ENCODE data around the gene MTCL3.
A peak's percentile ranks its signal among the peaks of the same experiment; 100 is the strongest.

MTCL3 gene

DNA sequence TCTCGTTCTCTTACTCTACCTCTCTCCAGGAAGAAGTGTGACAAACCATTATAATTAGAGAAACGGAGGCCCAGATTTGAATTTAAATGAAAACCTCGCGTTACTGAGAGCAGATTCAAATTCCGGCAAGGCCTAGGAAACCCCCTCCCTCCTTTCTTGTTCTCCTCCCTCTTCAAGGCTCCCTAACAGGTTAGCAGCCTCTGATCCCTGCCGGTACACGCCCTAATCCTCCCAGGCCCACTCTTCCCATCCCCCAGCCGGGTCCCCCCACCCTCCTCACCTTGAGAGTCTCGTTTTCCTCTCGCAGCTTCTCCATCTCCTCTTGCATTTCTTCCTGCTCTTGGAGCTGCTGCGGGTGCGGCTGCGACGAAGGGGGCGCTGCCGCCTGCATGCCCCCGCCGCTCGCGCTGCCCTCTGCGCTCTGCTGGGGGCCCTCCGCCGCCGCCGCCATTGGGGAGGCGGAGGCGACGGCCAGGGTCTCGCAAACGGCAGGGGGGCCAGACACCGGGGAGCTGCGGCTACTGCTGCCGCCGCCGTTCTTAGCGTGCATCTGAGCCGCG, 3.8 kb downstream of the MTCL3 start:
- TF ChIP-seq ZFX (IDR thresholded peaks at IDR 0.05; ENCODE audit: borderline replicate concordance) = no peak
- TF ChIP-seq, protein P1, sequence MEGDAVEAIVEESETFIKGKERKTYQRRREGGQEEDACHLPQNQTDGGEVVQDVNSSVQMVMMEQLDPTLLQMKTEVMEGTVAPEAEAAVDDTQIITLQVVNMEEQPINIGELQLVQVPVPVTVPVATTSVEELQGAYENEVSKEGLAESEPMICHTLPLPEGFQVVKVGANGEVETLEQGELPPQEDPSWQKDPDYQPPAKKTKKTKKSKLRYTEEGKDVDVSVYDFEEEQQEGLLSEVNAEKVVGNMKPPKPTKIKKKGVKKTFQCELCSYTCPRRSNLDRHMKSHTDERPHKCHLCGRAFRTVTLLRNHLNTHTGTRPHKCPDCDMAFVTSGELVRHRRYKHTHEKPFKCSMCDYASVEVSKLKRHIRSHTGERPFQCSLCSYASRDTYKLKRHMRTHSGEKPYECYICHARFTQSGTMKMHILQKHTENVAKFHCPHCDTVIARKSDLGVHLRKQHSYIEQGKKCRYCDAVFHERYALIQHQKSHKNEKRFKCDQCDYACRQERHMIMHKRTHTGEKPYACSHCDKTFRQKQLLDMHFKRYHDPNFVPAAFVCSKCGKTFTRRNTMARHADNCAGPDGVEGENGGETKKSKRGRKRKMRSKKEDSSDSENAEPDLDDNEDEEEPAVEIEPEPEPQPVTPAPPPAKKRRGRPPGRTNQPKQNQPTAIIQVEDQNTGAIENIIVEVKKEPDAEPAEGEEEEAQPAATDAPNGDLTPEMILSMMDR (IDR thresholded peaks at IDR 0.05) = peak; percentile 28
- H3K27ac ChIP-seq = peak overlapping the region; percentile 91

DNA sequence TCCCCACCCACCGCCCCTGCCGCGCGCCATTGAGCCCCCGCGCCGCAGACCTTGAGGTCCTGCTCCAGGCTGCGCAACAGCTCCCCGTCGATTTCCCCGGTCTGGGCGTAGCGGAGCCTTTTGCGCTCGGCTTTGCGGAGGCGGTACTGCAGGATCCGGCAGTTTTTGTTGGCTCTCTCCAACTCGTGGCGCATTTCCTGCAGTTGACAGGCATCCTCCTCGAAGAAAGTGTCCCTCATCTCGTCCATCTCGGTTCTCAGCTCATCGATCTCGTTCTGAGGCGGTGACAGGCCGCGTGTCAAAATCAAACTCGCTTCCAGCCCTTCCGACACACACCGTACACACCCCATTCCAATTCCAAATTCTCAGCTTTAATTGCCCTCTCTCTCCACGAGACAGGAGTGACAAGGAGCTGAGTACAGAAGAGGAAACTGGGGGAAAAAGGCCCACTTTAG, 4.3 kb downstream of the MTCL3 start:
- H3K27ac ChIP-seq = no peak overlapping the region

DNA sequence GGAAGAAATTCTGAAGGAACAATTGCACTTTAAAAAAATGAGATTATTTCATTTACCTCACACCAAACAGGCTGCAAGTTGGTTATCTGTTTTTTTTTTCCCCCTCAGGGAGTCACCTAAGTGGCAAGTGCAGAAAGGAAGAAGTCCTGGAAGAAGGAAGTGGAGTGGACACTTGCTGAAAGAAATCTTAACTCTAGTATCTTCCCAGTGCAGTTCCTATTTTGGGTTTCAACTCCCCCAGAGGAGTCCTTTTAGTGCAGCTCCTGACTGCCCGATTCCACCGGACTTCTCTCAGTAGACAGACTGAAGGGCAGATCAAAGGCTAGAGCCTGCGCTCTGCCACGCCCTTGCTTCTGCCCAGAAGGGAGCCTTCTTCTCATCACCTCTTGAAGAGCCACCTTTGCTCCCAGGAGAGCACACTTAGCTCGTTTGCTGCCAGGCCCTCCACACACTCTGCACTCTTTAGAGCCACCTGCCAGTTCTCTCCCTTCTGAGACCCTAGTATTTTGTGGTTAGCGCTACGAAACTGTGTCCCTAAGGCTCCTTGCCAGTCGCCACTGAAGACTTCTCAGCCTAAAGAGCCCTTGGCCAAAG, 4.9 kb downstream of the MTCL3 start:
- H3K27ac ChIP-seq = no peak overlapping the region
- TF ChIP-seq, protein P1 (IDR thresholded peaks at IDR 0.05) = no peak
- no peak for TF ChIP-seq ZFX (IDR thresholded peaks at IDR 0.05; ENCODE audit: borderline replicate concordance)

More for the DNA sequence above, 4.3 kb downstream of the MTCL3 start:
- TF ChIP-seq, protein P1 (IDR thresholded peaks at IDR 0.05) = no peak
- TF ChIP-seq ZFX (IDR thresholded peaks at IDR 0.05; ENCODE audit: borderline replicate concordance) = no peak

DNA sequence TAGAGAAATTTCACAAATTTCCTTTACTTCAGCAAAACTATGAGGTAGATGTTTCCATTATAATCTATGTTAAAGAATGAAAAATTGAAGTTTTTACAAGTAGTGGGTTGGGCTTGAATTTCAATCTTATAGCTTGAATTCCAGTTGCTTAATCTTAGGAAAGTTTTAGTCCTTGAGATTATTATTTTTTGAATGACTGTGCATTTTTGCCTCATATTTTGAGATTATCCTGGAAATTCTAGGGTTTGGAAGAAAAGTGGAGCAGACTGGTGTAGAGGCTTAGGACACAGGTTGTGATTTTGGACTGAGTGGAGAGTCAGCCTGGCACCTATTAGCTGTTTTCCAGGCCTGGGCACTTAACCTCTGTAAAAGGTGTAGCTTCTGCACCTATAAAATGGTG, 5.7 kb downstream of the MTCL3 start:
- TF ChIP-seq, protein P1 (IDR thresholded peaks at IDR 0.05) = no peak
- TF ChIP-seq ZFX (IDR thresholded peaks at IDR 0.05; ENCODE audit: borderline replicate concordance) = no peak
- no peak overlapping the region for H3K27ac ChIP-seq

DNA sequence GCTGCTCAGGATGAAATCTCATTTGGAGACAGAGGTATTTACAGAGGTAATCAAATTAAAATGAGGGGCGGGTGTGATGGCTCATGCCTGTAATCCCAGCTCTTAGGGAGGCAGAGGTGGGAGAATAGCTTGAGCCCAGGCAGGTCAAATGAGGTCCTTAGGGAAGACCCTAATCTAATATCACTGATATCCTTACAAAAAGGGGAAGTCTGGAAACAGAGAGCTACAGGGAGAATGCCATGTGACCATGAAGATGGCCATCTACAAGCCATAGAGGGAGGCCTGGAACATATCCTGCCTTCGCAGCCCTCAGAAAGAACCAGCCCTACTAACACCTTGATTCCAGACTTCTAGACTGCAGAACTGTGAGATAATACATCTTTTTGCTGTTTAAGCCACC, 8.3 kb downstream of the MTCL3 start:
- no peak overlapping the region for H3K27ac ChIP-seq

DNA sequence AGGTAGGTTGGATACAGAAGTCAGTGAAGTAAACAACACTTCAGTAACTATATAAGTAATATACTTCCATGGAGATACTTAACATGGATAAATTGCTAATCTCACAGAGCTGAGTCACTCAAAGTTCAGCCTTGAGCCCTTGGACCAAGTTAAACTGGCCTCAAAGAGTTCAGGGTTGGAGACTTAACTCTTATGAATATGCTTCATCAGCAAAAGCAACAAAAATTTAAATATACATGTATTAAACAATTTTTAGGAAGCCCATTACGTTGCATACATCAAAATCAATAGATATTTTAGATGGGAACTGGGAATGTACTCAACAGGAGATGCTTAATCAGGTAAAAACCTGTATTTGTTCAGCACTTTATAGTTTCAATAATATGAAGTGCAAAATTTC, 12.2 kb downstream of the MTCL3 start:
- H3K27ac ChIP-seq = no peak overlapping the region
- TF ChIP-seq ZFX (IDR thresholded peaks at IDR 0.05; ENCODE audit: borderline replicate concordance) = no peak
- TF ChIP-seq, protein P1 (IDR thresholded peaks at IDR 0.05) = no peak

More for the DNA sequence above, 8.3 kb downstream of the MTCL3 start:
- TF ChIP-seq, protein P1 (IDR thresholded peaks at IDR 0.05) = no peak
- no peak for TF ChIP-seq ZFX (IDR thresholded peaks at IDR 0.05; ENCODE audit: borderline replicate concordance)

DNA sequence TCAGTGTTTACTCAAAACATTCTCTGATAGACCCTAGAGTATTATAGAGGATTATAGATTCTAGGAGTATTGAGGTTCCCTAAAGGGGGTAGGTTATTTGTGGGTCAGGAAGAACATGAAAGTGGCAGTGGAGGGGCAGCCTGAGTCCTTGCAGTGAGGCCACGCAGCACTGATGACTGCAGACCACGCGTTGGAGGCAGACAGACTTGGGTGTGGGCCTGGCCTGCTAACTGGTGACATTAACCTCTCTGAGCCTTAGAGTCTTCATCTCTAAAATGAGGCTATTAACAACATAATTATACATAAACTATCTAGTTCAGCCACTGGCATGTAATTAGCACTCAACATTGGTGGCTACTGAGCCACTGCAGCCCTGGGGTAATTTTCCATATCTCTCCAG, 16.1 kb downstream of the MTCL3 start:
- no peak overlapping the region for H3K27ac ChIP-seq
- no peak for TF ChIP-seq ZFX (IDR thresholded peaks at IDR 0.05; ENCODE audit: borderline replicate concordance)
- TF ChIP-seq, protein P1 (IDR thresholded peaks at IDR 0.05) = no peak
